Mesendoderm (in vitro differentiated cells): Measurements from ENCODE around the gene PARP14.
"Not testable (repeated sequence)": the region's sequence is repeated elsewhere in the genome, so short reads cannot be mapped to it uniquely, and the experiment has no call there.

Source experiments
- DNase-seq: peaks from one replicate; pipeline ENCODE4 v3.0.0; 2013
- H2AK5ac ChIP-seq: 2 replicates; pipeline ENCODE4 v1.6.1; 2013; ENCODE audit warnings: low read length, inconsistent platforms
- H2BK120ac ChIP-seq: 2 replicates; pipeline ENCODE4 v1.6.1; 2013; ENCODE audit warnings: low read depth, mild to moderate bottlenecking, low read length, moderate library complexity, mixed read lengths
- H2BK15ac ChIP-seq: replicated peaks from 2 replicates; pipeline ENCODE4 v1.6.1; 2013; ENCODE audit warnings: low read depth, mild to moderate bottlenecking, moderate library complexity
- H2BK5ac ChIP-seq: 2 replicates; pipeline ENCODE4 v1.6.1; 2013; ENCODE audit warnings: low read length, inconsistent platforms
- H3K18ac ChIP-seq: 2 replicates; pipeline ENCODE4 v1.6.1; 2013; ENCODE audit warnings: mild to moderate bottlenecking, low read length, mixed read lengths
- H3K23ac ChIP-seq: one replicate; pipeline ENCODE4 v1.6.1; 2013; ENCODE audit warnings: low read length
- H3K27ac ChIP-seq: 2 replicates; pipeline ENCODE4 v1.5.1; 2013; ENCODE audit warnings: low read depth, mild to moderate bottlenecking, inconsistent platforms, low read length, moderate library complexity
- H3K27me3 ChIP-seq: 2 replicates; pipeline ENCODE4 v1.6.1; 2013; ENCODE audit warnings: low read length, control low read depth, mild to moderate bottlenecking, inconsistent platforms; ENCODE audit not compliant: insufficient read depth, poor library complexity
- H3K36me3 ChIP-seq: 2 replicates; pipeline ENCODE4 v1.6.1; 2013; ENCODE audit warnings: low read length, inconsistent platforms; ENCODE audit not compliant: control insufficient read depth, insufficient read depth
- H3K4ac ChIP-seq: one replicate; pipeline ENCODE4 v1.6.1; 2013; ENCODE audit warnings: low read depth, mild to moderate bottlenecking, low read length, moderate library complexity
- H3K4me1 ChIP-seq: 2 replicates; pipeline ENCODE4 v1.6.1; 2013; ENCODE audit warnings: low read depth, low read length, inconsistent platforms; ENCODE audit not compliant: control insufficient read depth
- H3K4me2 ChIP-seq: 2 replicates; pipeline ENCODE4 v1.6.1; 2013; ENCODE audit warnings: low read length
- H3K4me3 ChIP-seq: 2 replicates; pipeline ENCODE4 v1.5.1; 2013; ENCODE audit warnings: mild to moderate bottlenecking, low read length
- H3K56ac ChIP-seq: one replicate; pipeline ENCODE4 v1.6.1; 2013; ENCODE audit warnings: low read length
- H3K79me1 ChIP-seq: 2 replicates; pipeline ENCODE4 v1.6.1; 2013; ENCODE audit warnings: low read length, inconsistent platforms
- H3K79me2 ChIP-seq: 2 replicates; pipeline ENCODE4 v1.6.1; 2013; ENCODE audit warnings: mild to moderate bottlenecking, low read length; ENCODE audit not compliant: control insufficient read depth, insufficient read depth
- H3K9ac ChIP-seq: 2 replicates; pipeline ENCODE4 v1.6.1; 2013; ENCODE audit warnings: low read length, inconsistent platforms
- H4K5ac ChIP-seq: one replicate; pipeline ENCODE4 v1.6.1; 2013; ENCODE audit warnings: low read length
- H4K8ac ChIP-seq: one replicate; pipeline ENCODE4 v1.6.1; 2013; ENCODE audit warnings: low read depth, mild to moderate bottlenecking, control low read depth, low read length, moderate library complexity
- whole genome bisulfite sequencing: extraction: QIAGEN DNeasy Blood & Tissue Kit; methylation state at CpG from one replicate; pipeline ENCODE4 v1.1.7; 2013; ENCODE audit warnings: low lambda C conversion rate, missing lambda C conversion rate; ENCODE audit not compliant: insufficient coverage; ENCODE audit errors: extremely low coverage; 5-methylcytosine and 5-hydroxymethylcytosine counted together

Gene PARP14

GRCh38 chr3:122742234-122742633 is 61.6 kb downstream of the PARP14 start:
- Histone ChIP-seq H3K27me3 (no peaks in the 10 kb centered on the region), H2BK15ac (no peak overlapping the region), H3K4ac (no peak overlapping the region), H3K18ac (no peak overlapping the region), H3K23ac (no peak overlapping the region), H4K8ac (no peak overlapping the region), H3K79me2 (no peaks in the 10 kb centered on the region), H3K79me1 (no peaks in the 10 kb centered on the region), H3K9ac (no peak overlapping the region), H3K4me1 (no peaks in the 10 kb centered on the region), H3K36me3 (no peaks in the 10 kb centered on the region), H3K56ac (no peak overlapping the region), H3K4me3 (no peak overlapping the region), H2BK120ac (no peak overlapping the region), H2AK5ac (no peak overlapping the region), H4K5ac (no peak overlapping the region), H3K27ac (no peak overlapping the region), H3K4me2 (no peak overlapping the region), H2BK5ac (no peak overlapping the region)
- DNase-seq, result no peak

- H3K9ac ChIP-seq, result no peak overlapping the region
- no peak overlapping the region for H3K4ac ChIP-seq
- no peak overlapping the region for H3K4me3 ChIP-seq
- H2AK5ac ChIP-seq, result no peak overlapping the region
- H2BK15ac ChIP-seq, result no peak overlapping the region
- no peak overlapping the region for H4K8ac ChIP-seq
- no peak overlapping the region for H2BK120ac ChIP-seq
- H3K4me2 ChIP-seq, result no peak overlapping the region
- no peak overlapping the region for H3K27ac ChIP-seq
- H3K79me1 ChIP-seq, result no peaks in the 10 kb centered on the region
- no peaks in the 10 kb centered on the region for H3K27me3 ChIP-seq
- H3K18ac ChIP-seq, result no peak overlapping the region
- no peak for DNase-seq
- no peaks in the 10 kb centered on the region for H3K36me3 ChIP-seq
- H4K5ac ChIP-seq, result no peak overlapping the region
- H3K23ac ChIP-seq, result no peak overlapping the region
- H3K4me1 ChIP-seq, result no peaks in the 10 kb centered on the region
- H3K79me2 ChIP-seq, result no peaks in the 10 kb centered on the region
- no peak overlapping the region for H3K56ac ChIP-seq
- no peak overlapping the region for H2BK5ac ChIP-seq
- WGBS, result no CpG with 5 or more reads among the region's 4 CpGs
These were observed 63.0 kb downstream of the PARP14 start for GRCh38 chr3:122743581-122744120.

- Histone ChIP-seq H2BK15ac (no peak overlapping the region), H4K5ac (no peak overlapping the region), H2AK5ac (no peak overlapping the region), H3K36me3 (no peaks in the 10 kb centered on the region), H2BK120ac (no peak overlapping the region), H4K8ac (no peak overlapping the region), H3K79me1 (no peaks in the 10 kb centered on the region), H3K4me1 (no peaks in the 10 kb centered on the region), H3K9ac (no peak overlapping the region), H3K18ac (no peak overlapping the region), H3K56ac (no peak overlapping the region), H3K23ac (no peak overlapping the region), H3K4me3 (no peak overlapping the region), H3K27me3 (no peaks in the 10 kb centered on the region), H3K4me2 (no peak overlapping the region), H2BK5ac (no peak overlapping the region), H3K27ac (no peak overlapping the region), H3K79me2 (no peaks in the 10 kb centered on the region), H3K4ac (no peak overlapping the region)
- no CpG with 5 or more reads among the region's 4 CpGs for WGBS
- DNase-seq, result no peak
These were observed 64.9 kb downstream of the PARP14 start for GRCh38 chr3:122745369-122746021.

- not testable (repeated sequence) for H3K56ac ChIP-seq, H3K23ac ChIP-seq, H3K4me1 ChIP-seq, H3K18ac ChIP-seq, H4K8ac ChIP-seq, H3K27me3 ChIP-seq, DNase-seq, H4K5ac ChIP-seq, H3K36me3 ChIP-seq, H3K27ac ChIP-seq, H2AK5ac ChIP-seq, H3K4me3 ChIP-seq, H3K79me2 ChIP-seq, H2BK15ac ChIP-seq, H2BK120ac ChIP-seq, H3K4ac ChIP-seq, H3K79me1 ChIP-seq, H3K4me2 ChIP-seq, H3K9ac ChIP-seq, H2BK5ac ChIP-seq
- no CpG with 5 or more reads among the region's 35 CpGs for WGBS
These were observed 66.7 kb downstream of the PARP14 start for GRCh38 chr3:122747295-122747694.

- H3K4ac ChIP-seq, result no peak overlapping the region
- H2BK120ac ChIP-seq, result no peak overlapping the region
- no peak overlapping the region for H3K4me2 ChIP-seq
- no peaks in the 10 kb centered on the region for H3K36me3 ChIP-seq
- no peak overlapping the region for H3K18ac ChIP-seq
- H2BK15ac ChIP-seq, result no peak overlapping the region
- H3K23ac ChIP-seq, result no peak overlapping the region
- no peak overlapping the region for H4K5ac ChIP-seq
- no peak for DNase-seq
- H3K9ac ChIP-seq, result no peak overlapping the region
- no peak overlapping the region for H3K27ac ChIP-seq
- H3K4me3 ChIP-seq, result no peak overlapping the region
- H2AK5ac ChIP-seq, result no peak overlapping the region
- no peaks in the 10 kb centered on the region for H3K79me2 ChIP-seq
- no peaks in the 10 kb centered on the region for H3K27me3 ChIP-seq
- no peak overlapping the region for H3K56ac ChIP-seq
- no peak overlapping the region for H4K8ac ChIP-seq
- no peaks in the 10 kb centered on the region for H3K79me1 ChIP-seq
- no CpG with 5 or more reads among the region's 1 CpG for WGBS
- no peak overlapping the region for H2BK5ac ChIP-seq
- no peaks in the 10 kb centered on the region for H3K4me1 ChIP-seq
These were observed 67.7 kb downstream of the PARP14 start for GRCh38 chr3:122748347-122748746.

- peak; percentile 90 for DNase-seq
- no peak overlapping the region for H2BK15ac ChIP-seq
- no peak overlapping the region for H4K8ac ChIP-seq
- H3K4me2 ChIP-seq, result no peak overlapping the region
- H3K27me3 ChIP-seq, result no peaks in the 10 kb centered on the region
- H3K4me3 ChIP-seq, result no peak overlapping the region
- no peak overlapping the region for H2AK5ac ChIP-seq
- H4K5ac ChIP-seq, result no peak overlapping the region
- no peak overlapping the region for H2BK120ac ChIP-seq
- H3K56ac ChIP-seq, result no peak overlapping the region
- no peak overlapping the region for H2BK5ac ChIP-seq
- no peaks in the 10 kb centered on the region for H3K36me3 ChIP-seq
- H3K79me1 ChIP-seq, result no peaks in the 10 kb centered on the region
- no peak overlapping the region for H3K18ac ChIP-seq
- peak overlapping the region; percentile 11 for H3K9ac ChIP-seq
- no peak overlapping the region for H3K23ac ChIP-seq
- no peak overlapping the region for H3K27ac ChIP-seq
- H3K4ac ChIP-seq, result no peak overlapping the region
- no peaks in the 10 kb centered on the region for H3K4me1 ChIP-seq
- no CpG with 5 or more reads among the region's 5 CpGs for WGBS
- H3K79me2 ChIP-seq, result no peaks in the 10 kb centered on the region
These were observed 74.3 kb downstream of the PARP14 start for GRCh38 chr3:122754929-122755328.
